ENCODE results near the gene FBXO3. TPM values are rescaled to one million over a fixed set of nuclear protein-coding genes. Genes with fewer than 3 reads are reported as not detected.

Gene FBXO3
- total and polyA plus RNA-seq, 2 of the 13 experiments (the other 11 are each of a cell fraction or from before 2014, with no cell fraction given): 20.4 to 27.6 TPM

DNA sequence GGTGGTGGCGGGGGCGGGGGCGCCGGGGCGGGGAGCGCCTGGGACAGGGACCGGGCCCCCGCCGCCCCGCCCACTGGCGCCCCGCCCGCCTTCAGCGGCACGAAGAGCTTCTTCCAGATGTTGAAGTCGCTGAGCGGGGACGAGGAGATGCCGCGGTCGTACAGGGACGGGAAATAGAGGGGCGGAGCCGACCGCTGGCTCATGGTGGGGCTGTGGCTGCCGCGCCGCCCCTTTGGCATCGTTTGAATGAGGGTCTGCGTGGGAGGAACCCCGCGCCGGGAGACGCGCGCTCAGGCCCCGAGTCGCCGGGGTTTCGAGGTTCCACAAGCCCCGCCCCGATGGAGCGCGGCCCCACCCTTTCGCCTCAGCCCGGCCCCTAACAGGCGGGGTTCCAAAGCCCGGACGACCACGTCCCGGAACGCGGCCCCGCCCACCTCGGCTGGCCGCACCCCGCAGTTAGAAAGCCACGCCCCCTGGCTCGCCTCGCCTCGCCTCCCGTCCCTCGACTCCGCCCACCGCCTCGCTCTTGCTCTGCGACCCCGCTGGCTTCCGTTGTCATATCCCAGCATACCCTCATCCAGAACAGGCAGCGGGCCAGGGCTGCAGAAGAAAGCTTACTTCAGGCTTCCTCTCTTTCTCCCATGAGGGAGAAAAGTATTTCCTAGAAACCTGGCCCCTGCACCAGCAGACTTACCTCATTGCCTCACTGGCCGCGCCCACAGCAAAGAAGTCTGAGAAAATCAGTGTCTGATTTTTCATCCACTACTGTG, 73.6 kb downstream of the FBXO3 start, which contains the start of gene C11orf91 (continued):
- TF ChIP-seq, protein P1, sequence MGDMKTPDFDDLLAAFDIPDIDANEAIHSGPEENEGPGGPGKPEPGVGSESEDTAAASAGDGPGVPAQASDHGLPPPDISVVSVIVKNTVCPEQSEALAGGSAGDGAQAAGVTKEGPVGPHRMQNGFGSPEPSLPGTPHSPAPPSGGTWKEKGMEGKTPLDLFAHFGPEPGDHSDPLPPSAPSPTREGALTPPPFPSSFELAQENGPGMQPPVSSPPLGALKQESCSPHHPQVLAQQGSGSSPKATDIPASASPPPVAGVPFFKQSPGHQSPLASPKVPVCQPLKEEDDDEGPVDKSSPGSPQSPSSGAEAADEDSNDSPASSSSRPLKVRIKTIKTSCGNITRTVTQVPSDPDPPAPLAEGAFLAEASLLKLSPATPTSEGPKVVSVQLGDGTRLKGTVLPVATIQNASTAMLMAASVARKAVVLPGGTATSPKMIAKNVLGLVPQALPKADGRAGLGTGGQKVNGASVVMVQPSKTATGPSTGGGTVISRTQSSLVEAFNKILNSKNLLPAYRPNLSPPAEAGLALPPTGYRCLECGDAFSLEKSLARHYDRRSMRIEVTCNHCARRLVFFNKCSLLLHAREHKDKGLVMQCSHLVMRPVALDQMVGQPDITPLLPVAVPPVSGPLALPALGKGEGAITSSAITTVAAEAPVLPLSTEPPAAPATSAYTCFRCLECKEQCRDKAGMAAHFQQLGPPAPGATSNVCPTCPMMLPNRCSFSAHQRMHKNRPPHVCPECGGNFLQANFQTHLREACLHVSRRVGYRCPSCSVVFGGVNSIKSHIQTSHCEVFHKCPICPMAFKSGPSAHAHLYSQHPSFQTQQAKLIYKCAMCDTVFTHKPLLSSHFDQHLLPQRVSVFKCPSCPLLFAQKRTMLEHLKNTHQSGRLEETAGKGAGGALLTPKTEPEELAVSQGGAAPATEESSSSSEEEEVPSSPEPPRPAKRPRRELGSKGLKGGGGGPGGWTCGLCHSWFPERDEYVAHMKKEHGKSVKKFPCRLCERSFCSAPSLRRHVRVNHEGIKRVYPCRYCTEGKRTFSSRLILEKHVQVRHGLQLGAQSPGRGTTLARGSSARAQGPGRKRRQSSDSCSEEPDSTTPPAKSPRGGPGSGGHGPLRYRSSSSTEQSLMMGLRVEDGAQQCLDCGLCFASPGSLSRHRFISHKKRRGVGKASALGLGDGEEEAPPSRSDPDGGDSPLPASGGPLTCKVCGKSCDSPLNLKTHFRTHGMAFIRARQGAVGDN (CRISPR knock-in tag; IDR thresholded peaks at IDR 0.05): peak; percentile 72
- TF ChIP-seq, protein P2, sequence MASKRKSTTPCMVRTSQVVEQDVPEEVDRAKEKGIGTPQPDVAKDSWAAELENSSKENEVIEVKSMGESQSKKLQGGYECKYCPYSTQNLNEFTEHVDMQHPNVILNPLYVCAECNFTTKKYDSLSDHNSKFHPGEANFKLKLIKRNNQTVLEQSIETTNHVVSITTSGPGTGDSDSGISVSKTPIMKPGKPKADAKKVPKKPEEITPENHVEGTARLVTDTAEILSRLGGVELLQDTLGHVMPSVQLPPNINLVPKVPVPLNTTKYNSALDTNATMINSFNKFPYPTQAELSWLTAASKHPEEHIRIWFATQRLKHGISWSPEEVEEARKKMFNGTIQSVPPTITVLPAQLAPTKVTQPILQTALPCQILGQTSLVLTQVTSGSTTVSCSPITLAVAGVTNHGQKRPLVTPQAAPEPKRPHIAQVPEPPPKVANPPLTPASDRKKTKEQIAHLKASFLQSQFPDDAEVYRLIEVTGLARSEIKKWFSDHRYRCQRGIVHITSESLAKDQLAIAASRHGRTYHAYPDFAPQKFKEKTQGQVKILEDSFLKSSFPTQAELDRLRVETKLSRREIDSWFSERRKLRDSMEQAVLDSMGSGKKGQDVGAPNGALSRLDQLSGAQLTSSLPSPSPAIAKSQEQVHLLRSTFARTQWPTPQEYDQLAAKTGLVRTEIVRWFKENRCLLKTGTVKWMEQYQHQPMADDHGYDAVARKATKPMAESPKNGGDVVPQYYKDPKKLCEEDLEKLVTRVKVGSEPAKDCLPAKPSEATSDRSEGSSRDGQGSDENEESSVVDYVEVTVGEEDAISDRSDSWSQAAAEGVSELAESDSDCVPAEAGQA (IDR thresholded peaks at IDR 0.05; ENCODE audit: low read depth): 0 out of 2 replicates have a peak, but pooled peaks have one; percentile 7
- TF ChIP-seq, protein P2 (CRISPR knock-in tag; IDR thresholded peaks at IDR 0.05; ENCODE audit: borderline replicate concordance): no peak
- no peak for TF ChIP-seq SP1 (IDR thresholded peaks at IDR 0.05)
- peak; percentile 79 for TF ChIP-seq SP1 (CRISPR knock-in tag; IDR thresholded peaks at IDR 0.05)
- peak; percentile 46; the same call in 1 of the 2 replicates for TF ChIP-seq ZFP82 (CRISPR knock-in tag; IDR thresholded peaks at IDR 0.05; ENCODE audit: borderline replicate concordance)
- no peak for TF ChIP-seq ZNF431 (CRISPR knock-in tag; IDR thresholded peaks at IDR 0.05; ENCODE audit: borderline replicate concordance, low read depth)
- peak; percentile 38; the same call in 1 of the 2 replicates for TF ChIP-seq HDAC2 (CRISPR knock-in tag; IDR thresholded peaks at IDR 0.05)
- TF ChIP-seq ASH2L (IDR thresholded peaks at IDR 0.05; ENCODE audit: insufficient read length, low read depth, low read length): peak; percentile 30
- peak; percentile 83 for TF ChIP-seq POLR2AphosphoS5 (IDR thresholded peaks at IDR 0.05; ENCODE audit: low read depth, low read length)
- TF ChIP-seq, protein P3, sequence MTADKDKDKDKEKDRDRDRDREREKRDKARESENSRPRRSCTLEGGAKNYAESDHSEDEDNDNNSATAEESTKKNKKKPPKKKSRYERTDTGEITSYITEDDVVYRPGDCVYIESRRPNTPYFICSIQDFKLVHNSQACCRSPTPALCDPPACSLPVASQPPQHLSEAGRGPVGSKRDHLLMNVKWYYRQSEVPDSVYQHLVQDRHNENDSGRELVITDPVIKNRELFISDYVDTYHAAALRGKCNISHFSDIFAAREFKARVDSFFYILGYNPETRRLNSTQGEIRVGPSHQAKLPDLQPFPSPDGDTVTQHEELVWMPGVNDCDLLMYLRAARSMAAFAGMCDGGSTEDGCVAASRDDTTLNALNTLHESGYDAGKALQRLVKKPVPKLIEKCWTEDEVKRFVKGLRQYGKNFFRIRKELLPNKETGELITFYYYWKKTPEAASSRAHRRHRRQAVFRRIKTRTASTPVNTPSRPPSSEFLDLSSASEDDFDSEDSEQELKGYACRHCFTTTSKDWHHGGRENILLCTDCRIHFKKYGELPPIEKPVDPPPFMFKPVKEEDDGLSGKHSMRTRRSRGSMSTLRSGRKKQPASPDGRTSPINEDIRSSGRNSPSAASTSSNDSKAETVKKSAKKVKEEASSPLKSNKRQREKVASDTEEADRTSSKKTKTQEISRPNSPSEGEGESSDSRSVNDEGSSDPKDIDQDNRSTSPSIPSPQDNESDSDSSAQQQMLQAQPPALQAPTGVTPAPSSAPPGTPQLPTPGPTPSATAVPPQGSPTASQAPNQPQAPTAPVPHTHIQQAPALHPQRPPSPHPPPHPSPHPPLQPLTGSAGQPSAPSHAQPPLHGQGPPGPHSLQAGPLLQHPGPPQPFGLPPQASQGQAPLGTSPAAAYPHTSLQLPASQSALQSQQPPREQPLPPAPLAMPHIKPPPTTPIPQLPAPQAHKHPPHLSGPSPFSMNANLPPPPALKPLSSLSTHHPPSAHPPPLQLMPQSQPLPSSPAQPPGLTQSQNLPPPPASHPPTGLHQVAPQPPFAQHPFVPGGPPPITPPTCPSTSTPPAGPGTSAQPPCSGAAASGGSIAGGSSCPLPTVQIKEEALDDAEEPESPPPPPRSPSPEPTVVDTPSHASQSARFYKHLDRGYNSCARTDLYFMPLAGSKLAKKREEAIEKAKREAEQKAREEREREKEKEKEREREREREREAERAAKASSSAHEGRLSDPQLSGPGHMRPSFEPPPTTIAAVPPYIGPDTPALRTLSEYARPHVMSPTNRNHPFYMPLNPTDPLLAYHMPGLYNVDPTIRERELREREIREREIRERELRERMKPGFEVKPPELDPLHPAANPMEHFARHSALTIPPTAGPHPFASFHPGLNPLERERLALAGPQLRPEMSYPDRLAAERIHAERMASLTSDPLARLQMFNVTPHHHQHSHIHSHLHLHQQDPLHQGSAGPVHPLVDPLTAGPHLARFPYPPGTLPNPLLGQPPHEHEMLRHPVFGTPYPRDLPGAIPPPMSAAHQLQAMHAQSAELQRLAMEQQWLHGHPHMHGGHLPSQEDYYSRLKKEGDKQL (CRISPR knock-in tag; IDR thresholded peaks at IDR 0.05; ENCODE audit: low read depth): 0 out of 2 replicates have a peak, but pooled peaks have one; percentile 25
- no peak for TF ChIP-seq MAF1 (CRISPR knock-in tag; IDR thresholded peaks at IDR 0.05; ENCODE audit: borderline replicate concordance)
- no peak for TF ChIP-seq ARNT (IDR thresholded peaks at IDR 0.05)
- TF ChIP-seq MIER2 (CRISPR knock-in tag; IDR thresholded peaks at IDR 0.05): no peak

Data from HepG2 (cell line).